NCI-H1930 (cell line): ENCODE results near the gene DSE.

Experiments
- DNase-seq, 2 experiments: peaks; one replicate each; lab custom pipeline; 2025; lab: John Stamatoyannopoulos, UW

DSE gene

DNA sequence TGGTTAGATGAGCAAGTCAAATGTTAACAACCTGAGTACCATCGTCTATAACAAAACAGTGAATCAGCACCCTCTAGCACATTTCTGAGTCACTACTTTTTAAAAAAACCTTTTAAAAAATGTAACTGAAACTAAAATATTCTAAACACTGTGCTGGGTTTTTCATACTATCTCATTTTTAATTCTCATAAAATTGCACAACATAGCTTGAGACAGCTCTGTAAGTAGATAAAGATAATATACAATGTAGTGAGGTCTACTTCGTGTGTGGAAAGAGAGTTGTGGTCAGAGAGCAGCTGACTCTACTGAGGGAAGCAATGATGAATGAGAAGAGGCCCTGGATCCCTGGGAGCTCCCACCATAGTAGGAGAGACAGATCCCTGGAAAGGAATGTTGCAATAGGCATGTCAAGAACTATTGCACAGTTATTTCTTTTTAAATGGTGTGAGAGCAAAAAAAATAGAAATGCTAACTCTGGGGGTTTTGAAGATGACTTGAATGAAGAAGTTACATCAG is 76.8 kb downstream of the DSE start:
- DNase-seq: no peak

DNA sequence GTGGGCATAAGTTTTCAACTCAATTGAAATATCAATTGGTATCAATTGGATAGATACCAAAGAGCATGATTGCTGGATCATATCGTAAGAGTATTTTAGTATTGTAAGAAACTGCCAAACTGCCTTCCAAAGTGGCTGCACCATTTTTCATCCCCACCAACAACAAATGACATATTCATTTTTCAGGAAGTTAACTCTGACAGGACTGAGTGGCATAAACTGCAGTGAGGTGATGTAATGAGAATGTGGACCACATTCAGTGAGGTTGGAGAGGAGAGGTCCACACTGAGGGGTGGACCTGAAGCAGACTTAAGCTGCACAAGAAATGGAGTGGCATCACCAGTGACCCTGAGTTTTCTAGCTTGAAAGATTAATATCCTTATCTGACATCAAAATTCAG is 78.8 kb downstream of the DSE start:
- no peak for DNase-seq

DNA sequence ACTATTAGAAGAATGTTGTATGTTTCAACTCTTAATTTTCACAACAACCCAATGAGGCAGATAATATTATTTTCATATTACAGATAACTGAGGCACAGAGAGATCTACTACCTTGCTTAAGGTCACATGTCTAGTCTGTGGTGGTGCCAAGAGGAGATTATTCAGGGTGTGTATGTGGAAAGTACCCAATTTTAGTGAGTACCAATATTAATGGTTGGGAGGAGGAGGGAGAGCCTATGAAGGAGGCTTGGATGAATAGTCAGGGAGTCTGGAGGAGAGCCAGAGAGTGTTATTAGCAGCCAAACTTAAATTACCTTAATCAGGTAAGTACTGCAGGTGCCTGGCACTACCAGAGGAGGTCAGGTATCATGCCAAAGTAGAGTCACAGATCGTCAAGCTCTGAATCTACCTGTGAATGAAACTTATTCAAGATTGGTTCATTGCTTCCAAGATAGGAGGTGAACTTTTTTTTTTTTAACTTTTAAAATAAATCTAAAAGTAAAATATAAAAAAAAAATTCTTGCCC is 79.5 kb downstream of the DSE start:
- DNase-seq: no peak

DNA sequence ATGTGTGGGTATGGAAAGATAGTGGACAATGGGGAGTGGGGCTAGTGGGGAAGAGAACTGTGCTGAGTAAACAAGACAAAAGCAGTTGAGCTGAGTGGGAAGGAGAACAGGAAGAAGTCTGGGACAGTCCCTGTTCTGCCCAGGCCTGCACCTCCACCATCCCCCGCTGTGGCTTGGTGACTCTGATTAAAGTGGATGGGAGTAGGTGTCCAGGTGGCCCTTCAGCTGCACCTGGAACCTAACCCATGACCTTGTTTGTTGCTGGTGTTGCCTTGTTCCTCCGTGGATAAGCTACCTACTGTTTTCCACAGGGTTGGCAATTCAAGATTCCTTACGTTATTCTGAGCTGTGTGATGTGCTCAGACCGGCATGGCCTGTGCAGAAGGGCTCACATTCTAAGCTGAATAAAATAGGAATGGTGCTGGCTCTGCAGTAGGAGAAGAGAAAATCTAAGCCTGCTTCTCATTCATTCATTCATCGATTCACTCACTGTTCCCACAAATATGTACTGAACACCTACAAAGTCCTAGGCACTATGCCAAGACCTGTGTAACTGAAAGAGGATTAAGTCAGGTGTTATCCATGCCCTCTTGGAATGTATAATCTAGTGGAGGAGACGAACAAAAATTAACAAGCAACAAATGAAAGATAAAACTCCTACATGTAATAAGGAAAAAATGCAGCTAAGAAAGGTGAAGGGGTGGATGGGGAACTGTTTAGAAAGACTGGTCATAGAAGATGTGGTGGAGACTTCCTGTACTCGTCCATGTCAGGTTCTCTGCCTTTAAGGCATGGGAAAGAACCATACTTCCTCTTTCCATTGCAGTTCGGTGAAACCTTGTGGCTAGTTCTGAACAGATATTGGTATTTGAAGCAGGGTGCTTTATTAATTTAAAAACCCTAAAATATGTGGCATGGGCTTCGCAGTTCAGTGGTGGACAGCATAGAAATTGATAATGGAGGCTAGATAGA is 80.3 kb downstream of the DSE start:
- DNase-seq: no peak

DNA sequence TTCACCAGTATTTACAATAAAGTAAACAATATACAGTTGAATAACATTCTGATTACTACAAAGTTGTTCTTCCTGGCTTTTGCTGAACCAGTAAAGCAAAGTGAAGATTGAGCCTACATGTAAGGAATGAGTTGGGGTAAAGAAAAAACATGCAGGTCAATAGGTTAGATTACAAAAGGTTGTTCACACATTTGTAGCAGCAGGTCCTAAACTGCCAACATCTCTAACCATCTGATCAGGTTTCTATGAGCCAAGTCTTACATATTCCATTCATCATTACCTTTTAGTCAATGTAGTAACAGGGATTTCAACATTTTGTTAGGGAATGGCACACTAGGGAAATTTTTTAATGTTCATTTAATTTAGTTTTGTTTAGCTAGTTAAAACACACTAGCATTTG is 81.2 kb downstream of the DSE start:
- no peak for DNase-seq

DNA sequence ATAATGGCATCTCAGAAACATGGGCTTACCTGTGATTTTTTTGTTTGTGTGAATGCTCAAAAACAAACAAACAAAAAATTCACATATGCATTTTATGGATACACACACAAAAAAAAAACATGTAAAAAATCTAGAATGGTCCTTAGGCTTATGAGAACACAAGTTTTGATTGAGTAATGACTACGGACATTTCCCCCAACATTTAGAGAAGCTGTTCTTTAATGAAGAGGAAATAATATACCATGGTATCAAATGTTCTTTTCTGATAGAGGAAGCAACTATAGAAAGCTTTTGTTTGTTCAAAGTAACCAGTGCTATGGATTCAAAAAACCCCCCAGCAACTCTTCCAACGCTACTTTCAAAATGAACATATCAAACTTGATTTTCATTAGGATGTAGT is 81.8 kb downstream of the DSE start:
- no peak for DNase-seq

DNA sequence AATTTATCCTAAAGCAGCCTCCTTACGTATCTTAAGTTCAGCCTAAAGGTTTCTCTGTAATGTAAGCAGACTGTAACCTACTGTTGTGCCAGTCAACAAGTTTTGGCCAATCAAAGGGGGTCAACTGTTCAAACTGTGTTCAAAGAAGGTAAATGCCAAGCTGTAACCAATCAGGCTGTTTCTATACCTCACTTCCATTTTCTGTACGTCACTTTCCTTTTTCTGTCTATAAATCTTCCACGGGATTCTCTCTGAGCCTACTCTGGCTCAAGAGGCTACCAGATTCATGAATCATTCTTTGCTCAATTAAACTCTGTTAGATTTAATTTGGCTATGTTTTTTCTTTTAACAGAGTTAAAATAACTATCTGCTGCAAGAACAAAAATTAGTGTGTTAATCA is 85.4 kb downstream of the DSE start:
- DNase-seq: no peak

DNA sequence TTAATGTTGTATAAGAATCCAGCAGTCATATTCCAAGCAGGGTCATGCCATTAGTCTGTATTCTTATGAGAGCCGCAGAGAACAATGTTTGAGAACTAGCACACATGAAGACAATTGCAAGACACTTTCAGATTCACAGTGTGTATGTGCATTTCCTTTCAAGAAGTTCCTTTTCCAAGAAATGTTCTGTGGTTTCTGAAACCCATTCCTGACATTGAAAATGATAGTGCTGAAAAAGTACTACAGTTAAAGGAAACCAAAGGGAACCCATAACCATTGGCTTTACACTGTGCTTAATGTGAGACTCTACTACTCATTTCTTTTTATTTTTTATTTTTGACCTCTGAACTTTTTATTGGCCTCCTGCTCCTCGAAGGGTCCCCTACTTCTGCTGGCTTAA is 86.2 kb downstream of the DSE start:
- no peak for DNase-seq

DNA sequence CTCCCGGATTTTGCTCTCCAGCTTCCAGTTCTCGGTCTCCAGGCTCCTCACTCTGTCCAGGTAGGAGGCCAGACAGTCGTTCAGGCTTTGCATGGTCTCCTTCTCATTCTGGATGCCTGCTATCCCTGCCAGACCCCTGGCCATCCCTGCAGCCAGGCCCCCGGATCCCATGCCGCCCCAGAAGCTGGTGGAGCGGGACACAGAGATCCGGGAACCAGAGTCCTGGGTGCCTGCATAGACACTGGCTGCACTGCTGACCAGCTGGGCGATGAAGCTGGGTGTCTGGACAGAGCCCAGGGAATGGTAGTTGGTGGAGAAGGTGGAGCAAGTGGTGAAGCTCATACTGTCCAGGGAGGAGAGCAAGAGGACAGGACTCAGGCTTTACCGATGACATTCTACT is 87.5 kb downstream of the DSE start:
- no peak for DNase-seq

DNA sequence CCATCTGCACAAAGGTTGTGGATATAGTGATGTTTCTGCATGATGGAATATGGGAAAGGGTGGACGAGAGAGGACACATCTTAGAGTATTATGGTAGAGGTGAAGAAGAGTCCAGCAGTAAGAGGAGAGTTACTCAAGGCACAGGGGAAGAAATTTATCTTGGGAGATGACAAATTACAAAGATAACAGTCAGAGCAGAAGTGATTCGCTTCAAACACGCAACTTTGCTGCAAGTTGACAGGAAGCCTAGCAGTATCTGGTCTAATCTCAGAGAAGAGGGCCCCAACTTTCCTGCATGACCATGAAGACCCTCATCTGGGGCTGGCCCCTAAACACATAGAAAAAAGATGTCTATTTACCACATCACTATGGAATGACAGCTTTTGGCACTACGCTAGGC is 89.2 kb downstream of the DSE start:
- no peak for DNase-seq

DNA sequence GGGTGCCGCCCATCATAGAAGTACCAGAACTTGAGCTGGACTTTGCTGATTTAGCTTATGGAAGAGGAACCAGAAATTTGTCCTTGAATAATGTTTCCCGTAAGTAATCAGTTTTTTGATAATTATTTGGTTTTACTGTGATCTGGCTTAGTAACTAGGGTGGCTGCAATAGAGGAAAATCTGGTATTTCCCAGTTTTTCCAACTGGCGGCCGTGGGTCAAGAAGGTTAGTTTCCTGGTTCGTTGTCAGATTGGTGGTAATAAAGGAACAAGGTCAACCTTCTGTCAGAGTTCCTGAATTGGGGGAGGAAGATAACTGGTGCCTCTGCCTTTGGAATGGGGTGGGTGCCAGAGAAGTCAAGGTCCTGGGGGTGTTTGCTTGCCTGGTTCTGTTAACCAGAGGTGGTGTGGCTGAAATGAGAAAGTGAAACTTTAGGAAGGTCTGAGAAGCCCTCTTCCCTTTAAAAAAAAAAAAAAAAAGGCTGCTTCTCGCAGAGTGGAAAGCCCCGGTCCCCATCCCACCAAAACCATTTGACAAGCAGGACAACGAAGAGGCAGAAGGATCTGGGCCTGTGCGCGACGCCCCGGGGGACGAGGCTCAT is 90.7 kb downstream of the DSE start, which contains the start of gene CALHM6:
CALHM6 (plus strand) TSS at position 45 of the 601 bp plus-strand sequence; CDS start at position 600, 555 bp downstream.
- no peak for DNase-seq

DNA sequence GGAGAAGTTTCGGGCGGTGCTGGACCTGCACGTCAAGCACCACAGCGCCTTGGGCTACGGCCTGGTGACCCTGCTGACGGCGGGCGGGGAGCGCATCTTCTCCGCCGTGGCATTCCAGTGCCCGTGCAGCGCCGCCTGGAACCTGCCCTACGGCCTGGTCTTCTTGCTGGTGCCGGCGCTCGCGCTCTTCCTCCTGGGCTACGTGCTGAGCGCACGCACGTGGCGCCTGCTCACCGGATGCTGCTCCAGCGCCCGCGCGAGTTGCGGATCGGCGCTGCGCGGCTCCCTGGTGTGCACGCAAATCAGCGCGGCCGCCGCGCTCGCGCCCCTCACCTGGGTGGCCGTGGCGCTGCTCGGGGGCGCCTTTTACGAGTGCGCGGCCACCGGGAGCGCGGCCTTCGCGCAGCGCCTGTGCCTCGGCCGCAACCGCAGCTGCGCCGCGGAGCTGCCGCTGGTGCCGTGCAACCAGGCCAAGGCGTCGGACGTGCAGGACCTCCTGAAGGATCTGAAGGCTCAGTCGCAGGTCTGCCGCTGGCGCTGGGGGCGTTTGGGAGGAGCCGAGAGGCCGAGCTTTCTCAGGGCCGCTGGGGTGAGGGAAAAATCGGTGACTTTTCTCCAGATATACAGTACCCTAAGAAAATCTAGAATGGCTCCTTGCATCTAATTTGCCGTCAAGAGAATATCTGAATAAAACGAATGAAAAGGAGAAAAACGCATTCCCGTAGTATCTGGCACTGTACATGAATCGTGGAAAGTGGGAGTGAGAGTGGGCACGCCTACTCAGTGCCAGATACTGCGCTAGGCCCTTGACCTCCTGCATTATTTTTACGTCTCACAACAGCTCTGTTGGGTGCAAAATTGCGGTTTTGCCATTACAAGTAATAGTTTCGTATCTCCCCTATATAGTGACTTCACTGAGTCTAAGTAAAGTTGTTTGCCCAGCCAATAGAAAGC is 91.5 kb downstream of the DSE start:
- peak; percentile 19 for DNase-seq

DNA sequence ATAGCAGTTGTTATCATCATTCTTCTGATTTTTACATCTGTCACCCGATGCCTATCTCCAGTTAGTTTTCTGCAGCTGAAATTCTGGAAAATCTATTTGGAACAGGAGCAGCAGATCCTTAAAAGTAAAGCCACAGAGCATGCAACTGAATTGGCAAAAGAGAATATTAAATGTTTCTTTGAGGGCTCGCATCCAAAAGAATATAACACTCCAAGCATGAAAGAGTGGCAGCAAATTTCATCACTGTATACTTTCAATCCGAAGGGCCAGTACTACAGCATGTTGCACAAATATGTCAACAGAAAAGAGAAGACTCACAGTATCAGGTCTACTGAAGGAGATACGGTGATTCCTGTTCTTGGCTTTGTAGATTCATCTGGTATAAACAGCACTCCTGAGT is 92.6 kb downstream of the DSE start:
- DNase-seq: no peak

DNA sequence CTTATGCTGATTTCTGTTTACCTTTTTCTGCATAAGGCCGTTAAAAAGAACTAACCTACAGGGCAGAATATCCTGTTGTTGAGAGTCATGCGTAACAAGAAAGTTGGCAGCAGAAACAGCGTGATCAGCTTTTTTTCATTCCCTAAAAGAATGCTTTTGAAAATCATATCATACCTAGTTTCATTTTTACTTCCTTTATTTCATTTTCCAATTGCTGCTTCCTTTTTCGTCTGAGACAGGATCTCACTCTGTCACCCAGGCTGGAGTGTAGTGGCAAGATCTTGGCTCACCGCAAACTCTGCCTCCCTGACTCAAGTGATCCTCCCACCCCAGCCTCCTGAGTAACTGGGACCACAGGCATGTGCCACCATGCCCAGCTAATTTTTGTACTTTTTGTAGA is 94.5 kb downstream of the DSE start:
- no peak for DNase-seq

DNA sequence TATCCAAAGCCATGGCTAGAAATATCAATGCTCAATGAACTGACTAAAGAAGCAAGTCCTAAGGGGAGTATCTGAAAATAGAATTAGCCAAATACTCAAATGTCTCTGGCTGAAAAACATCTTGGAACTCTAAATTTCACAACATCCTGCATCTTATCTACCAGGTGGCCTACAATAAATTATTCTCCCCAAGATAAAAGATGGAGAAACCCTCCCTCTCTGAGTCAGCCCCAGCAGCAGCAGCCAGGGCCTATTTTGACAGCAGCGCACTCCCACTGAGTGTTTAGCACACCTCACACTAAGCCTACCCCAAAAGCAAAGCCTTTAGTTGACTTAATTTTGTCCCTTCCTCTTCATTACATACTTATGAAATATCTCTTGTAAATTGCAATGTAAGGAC is 96.3 kb downstream of the DSE start:
- no peak for DNase-seq

DNA sequence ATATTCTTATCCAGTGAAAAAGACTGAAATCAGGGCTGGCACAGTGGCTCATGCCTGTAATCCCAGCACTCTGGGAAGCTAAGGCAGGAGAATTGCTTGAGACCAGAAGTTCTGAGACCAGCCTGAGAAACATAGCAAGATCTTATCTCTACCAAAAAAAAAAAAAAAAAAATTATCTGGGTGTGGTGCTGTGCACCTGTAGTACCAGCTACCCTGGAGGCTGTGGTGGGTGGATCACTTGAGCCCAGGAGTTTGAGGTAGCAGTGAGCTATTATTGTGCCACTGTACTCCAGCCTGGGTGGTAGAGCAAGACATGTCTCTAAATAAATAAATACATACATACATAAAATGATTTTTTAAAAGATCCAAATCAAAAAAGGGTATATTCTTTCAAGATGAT is 96.8 kb downstream of the DSE start:
- DNase-seq: no peak

DNA sequence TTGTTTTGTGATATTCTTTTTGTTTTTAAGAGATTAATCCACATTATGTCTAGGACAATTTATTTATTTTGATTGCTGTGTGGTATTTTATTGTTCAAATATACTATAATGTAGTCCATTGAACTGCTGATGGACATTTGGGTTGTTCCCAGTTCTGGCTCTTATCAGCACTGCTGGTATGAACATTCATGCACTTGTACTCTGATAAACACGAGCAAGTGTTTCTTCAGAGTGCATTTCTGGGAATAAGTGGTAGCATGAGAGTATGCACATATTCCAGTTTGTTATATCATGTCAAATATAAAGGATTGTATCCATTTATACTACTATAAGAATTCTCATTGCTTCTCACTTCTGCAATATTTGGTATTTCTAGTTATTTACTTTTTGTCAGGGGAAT is 97.5 kb downstream of the DSE start:
- DNase-seq: no peak

DNA sequence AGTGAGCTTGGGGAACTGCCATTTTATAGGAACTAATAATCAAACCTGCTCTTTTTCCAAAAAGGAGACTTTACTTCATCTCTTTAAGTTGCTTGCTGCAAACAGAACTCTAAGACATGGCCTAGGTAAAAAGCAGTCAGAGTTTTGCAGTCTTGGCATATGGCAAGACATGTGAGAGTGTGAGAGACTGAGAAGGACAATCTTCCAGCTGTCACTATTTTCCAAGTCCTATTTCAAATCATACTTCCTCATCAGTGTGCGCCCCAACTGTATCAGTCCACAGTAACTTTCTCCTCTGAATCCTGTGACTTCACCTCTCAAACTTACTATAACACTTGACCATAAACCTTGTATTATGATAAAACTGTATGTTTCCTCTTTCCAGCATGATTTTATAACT is 100.8 kb downstream of the DSE start:
- DNase-seq: no peak

DNA sequence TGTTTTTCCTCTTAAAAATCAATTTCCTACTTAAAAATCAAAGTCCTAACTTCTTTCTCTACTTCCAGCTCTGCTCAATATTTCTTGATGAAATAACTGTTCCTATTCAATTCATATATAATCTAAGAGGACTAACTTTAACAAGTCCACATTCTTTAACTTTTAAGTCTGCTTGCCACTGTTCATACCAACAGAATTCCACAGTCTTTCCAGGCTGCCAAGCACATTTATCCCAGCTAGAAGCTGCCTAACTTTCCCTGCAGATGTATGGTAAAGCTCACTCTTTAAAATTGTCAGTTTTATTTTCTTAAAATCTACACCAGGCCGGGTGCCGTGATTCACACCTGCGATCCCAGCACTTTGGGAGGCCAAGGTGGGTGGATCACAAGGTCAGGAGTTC is 102.0 kb downstream of the DSE start:
- no peak for DNase-seq

DNA sequence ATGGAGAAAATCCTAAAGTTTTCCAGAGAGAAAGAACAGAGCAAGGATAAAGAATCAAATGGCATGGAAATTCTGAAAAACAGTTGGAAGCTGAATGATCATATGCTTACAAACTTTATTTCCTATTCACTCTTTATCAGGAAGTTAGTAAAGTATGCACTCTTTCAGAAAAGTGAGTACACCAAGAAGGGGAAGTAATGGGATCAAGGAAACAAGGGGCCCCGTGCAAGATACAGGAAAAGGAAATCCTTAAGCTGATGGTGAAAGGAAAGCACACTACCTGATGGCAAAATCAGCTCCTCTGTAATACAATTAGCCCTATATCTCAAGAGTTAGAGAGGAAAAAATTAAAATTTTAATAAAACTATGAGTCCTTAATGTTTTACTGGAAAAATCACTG is 104.4 kb downstream of the DSE start:
- DNase-seq: no peak

DNA sequence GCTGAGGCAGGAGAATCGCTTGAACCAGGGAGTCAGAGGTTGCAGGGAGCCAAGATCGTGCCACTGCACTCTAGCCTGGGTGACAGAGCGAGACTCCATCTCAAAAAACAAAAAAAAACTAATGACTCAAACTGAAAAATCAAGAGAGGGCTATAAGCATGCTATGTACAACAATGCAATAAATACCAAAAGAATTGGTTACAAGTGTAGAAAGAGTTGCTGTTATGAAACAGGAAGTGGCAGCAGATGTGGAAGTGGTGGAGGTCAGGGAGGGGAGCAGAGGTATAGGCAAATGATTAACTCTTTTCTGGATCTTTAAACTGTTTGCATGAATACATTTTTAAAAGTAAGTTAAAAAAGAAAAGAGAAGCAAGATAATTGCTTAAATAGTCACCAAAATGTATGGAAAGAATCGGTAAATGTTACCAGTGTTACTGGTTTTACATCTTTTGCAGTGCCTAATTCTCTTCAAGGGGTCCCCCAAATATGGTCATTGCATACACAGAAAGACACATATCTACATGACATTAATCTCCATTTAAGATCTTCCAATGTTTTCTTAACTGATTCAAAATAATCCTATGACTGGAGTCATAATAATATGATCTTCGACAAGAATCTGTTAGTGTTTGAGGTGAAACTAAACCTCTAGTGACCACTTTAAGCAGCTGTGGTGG is 105.4 kb downstream of the DSE start:
- DNase-seq: no peak
